Measurements from ENCODE around the gene RANBP1. TPM values are rescaled to one million over a fixed set of nuclear protein-coding genes. Genes with fewer than 3 reads are reported as not detected.

The RANBP1 gene
- total RNA-seq, 6 donors from 2014 or later = 55.3 to 154 (median 87.8) TPM

DNA sequence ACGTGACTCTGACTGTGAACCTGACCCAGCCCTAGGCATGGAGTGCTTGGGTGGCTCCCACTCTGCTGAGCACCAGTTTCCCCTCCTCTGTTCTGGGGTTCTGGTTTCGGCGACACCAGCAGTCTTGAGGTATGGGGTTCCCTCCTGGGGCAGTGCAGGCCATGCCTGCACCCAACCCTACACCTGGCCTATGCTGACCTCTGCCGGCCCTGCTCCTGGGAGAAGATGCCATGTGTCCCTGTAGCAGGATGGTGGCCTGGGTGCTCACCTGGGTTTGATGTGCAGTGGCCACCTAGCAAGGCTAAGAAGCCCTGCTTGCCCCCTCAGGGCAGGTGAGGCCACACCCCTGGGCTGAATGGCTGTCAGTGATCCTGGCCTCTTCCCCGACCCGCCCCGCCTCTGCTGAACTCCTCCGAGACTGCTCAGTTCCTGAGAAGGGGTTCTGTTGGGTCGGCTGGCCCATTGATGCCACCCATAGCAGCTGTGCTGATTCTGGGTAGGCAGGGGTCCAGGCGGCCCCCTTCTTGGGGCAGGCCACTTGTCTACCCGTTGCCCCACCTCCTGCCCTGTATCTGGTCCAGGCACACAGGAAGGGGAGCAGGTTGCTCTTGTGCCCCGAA is 18.1 kb downstream of the RANBP1 start:
- WGBS, 2 donors = 71 to 82% methylated on average over 6 to 10 of the region's 12 CpGs
- peak in 1 of 2 donors; percentile 45 for DNase-seq
- Histone ChIP-seq H3K9me3 (no peaks in the 10 kb centered on the region), H3K27me3 (no peaks in the 10 kb centered on the region), H3K4me3 (no peak overlapping the region), H3K4me1 (peaks cover 47 to 80% (median 54%) of the 10 kb centered on the region in 4 donors), H3K27ac (no peak overlapping the region), H3K36me3 (peaks cover 0 to 2% (median 0%) of the 10 kb centered on the region in 4 donors)
- TF ChIP-seq, protein P1, sequence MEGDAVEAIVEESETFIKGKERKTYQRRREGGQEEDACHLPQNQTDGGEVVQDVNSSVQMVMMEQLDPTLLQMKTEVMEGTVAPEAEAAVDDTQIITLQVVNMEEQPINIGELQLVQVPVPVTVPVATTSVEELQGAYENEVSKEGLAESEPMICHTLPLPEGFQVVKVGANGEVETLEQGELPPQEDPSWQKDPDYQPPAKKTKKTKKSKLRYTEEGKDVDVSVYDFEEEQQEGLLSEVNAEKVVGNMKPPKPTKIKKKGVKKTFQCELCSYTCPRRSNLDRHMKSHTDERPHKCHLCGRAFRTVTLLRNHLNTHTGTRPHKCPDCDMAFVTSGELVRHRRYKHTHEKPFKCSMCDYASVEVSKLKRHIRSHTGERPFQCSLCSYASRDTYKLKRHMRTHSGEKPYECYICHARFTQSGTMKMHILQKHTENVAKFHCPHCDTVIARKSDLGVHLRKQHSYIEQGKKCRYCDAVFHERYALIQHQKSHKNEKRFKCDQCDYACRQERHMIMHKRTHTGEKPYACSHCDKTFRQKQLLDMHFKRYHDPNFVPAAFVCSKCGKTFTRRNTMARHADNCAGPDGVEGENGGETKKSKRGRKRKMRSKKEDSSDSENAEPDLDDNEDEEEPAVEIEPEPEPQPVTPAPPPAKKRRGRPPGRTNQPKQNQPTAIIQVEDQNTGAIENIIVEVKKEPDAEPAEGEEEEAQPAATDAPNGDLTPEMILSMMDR (IDR thresholded peaks at IDR 0.05) = no peak
- TF ChIP-seq EP300 (IDR thresholded peaks at IDR 0.05) (no peak), POLR2A (IDR thresholded peaks at IDR 0.05) (no peak)
- no peak for ATAC-seq (ENCODE audit: low FRiP score in 2 of 2)

DNA sequence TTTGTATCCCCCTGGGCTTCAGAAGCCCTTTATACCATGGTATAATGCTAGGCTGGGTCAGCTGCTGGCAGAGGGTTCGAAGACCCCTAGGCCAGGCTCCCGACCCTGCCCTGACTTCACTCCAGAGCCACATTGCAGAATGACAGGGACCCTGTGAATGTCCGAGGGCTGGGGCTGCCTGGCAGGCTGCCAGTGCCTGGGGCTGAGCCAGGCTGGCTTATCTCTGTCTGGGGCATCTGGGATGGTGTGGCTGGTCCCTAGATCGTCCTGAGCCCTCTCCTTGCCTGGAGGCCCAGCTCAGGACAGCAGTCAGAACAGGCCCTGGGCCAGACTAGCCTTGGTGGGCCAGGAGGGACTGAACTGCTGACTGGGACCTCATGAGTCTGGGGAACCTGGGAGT is 19.4 kb downstream of the RANBP1 start:
- Histone ChIP-seq H3K4me3 (no peak overlapping the region), H3K27ac (no peak overlapping the region), H3K36me3 (peaks cover 0 to 15% (median 7%) of the 10 kb centered on the region in 4 donors), H3K4me1 (peaks cover 47 to 77% (median 54%) of the 10 kb centered on the region in 4 donors), H3K9me3 (no peaks in the 10 kb centered on the region), H3K27me3 (no peaks in the 10 kb centered on the region)
- WGBS, 2 donors = 81 to 93% methylated on average over 2 to 4 of the region's 4 CpGs
- no peak for TF ChIP-seq POLR2AphosphoS5 (IDR thresholded peaks at IDR 0.05)
- TF ChIP-seq POLR2A (IDR thresholded peaks at IDR 0.05) = no peak
- TF ChIP-seq EP300 (IDR thresholded peaks at IDR 0.05) = no peak
- TF ChIP-seq, protein P1 (IDR thresholded peaks at IDR 0.05) = no peak
- peak in 1 of 2 donors; percentile 75 for DNase-seq
- no peak for ATAC-seq (ENCODE audit: low FRiP score in 2 of 2)

DNA sequence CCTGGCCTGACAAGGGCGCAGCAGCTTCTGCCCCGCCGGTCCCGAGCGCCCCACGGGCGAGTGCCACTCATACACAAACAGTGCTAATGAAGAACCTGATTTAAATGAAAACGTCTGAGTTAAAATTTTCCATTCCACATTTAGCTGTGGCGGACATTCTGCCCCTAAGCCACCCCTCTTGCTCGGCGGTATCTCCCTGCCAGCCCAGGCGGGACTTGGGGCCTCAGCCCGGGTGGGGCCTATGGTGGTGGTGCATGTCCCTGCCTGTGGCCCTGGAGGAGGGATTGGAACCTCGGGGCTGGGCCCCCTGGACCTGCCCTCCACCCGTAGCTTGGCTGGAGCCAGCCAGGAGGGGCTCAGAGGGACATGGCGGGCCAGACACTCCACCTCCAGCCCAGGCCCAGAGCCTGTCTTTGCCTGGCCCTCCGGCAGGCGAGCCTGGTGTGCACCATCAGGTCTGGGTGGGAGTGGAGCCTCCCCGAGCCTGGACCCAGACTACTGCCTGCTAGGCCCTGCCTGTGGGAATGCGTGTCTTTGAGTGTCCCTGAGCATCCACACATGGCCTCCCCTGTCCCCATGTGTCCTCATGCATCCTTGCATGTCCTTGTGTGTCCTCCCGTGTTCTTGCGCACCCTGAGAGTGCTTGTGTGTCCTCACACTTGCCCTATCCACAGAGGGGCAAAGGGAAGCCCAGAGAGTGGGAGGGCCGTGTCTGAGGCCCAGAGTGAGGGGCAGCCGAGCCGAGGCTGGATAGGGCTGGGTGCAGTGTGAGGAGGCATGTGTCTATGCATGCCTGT is 20.1 kb downstream of the RANBP1 start:
- WGBS, 2 donors = 88 to 93% methylated on average over 15 to 23 of the region's 25 CpGs
- TF ChIP-seq POLR2A (IDR thresholded peaks at IDR 0.05) (no peak), EP300 (IDR thresholded peaks at IDR 0.05) (no peak), POLR2AphosphoS5 (IDR thresholded peaks at IDR 0.05) (no peak)
- TF ChIP-seq, protein P1 (IDR thresholded peaks at IDR 0.05) = no peak
- H3K4me1 ChIP-seq = peaks cover 41 to 69% (median 51%) of the 10 kb centered on the region in 4 donors

DNA sequence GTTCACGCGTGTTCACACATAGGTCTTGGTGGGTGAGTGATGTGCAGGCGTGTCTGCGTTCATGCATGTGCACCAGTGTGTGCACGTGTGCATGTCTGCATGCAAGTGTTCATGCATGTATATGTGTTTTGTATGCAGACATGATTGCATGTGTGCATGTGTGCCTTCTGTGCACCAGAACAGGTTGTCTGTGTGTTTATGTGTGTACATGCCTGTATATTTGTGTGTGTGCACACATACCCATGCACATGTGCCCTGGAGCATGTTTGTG is 20.6 kb downstream of the RANBP1 start:
- Histone ChIP-seq H3K36me3 (peaks cover 0 to 23% (median 13%) of the 10 kb centered on the region in 4 donors), H3K4me3 (no peak overlapping the region), H3K4me1 (peaks cover 41 to 69% (median 51%) of the 10 kb centered on the region in 4 donors), H3K27ac (no peak overlapping the region), H3K27me3 (no peaks in the 10 kb centered on the region), H3K9me3 (no peaks in the 10 kb centered on the region)
- 95% methylated on average over 5 of the region's 5 CpGs for WGBS, 2 donors
- no peak for DNase-seq
- TF ChIP-seq POLR2A (IDR thresholded peaks at IDR 0.05) (no peak), EP300 (IDR thresholded peaks at IDR 0.05) (no peak), POLR2AphosphoS5 (IDR thresholded peaks at IDR 0.05) (no peak)
- TF ChIP-seq, protein P1 (IDR thresholded peaks at IDR 0.05) = no peak
- ATAC-seq (ENCODE audit: low FRiP score in 2 of 2) = no peak

More for the DNA sequence above, 20.1 kb downstream of the RANBP1 start:
- peaks cover 0 to 18% (median 11%) of the 10 kb centered on the region in 4 donors for H3K36me3 ChIP-seq
- no peaks in the 10 kb centered on the region for H3K27me3 ChIP-seq
- DNase-seq (peak in 1 of 2 donors; percentile 71), ATAC-seq (ENCODE audit: low FRiP score in 2 of 2) (no peak)
- H3K9me3 ChIP-seq = no peaks in the 10 kb centered on the region
- no peak overlapping the region for H3K4me3 ChIP-seq
- no peak overlapping the region for H3K27ac ChIP-seq
